Activated CD8-positive, alpha-beta T cell treated with anti-CD3 and anti-CD28 coated beads for 36 hours (primary cell): Measurements from ENCODE around the gene LRPAP1. TPM values are rescaled to one million over a fixed set of nuclear protein-coding genes. Genes with fewer than 3 reads are reported as not detected.
"Not testable (repeated sequence)": the region's sequence is repeated elsewhere in the genome, so short reads cannot be mapped to it uniquely, and the experiment has no call there.

Experiments
- ATAC-seq: fragments of 200-7000 bp; cut with Tn5 transposase; one replicate; pipeline ENCODE4 v1.10.0; 2021; ENCODE audit warnings: mild to moderate bottlenecking, moderate library complexity
- CTCF ChIA-PET: fragments of 350-600 bp; sonication (Branson Sonifier 250); formaldehyde crosslinking; loops from one replicate; lab custom pipeline; 2021; ENCODE audit warnings: antibody characterized with exemption; lab: Charles Lee
- POLR2A ChIA-PET: fragments of 350-600 bp; sonication (Branson Sonifier 250); formaldehyde crosslinking; loops from one replicate; lab custom pipeline; 2021; ENCODE audit warnings: antibody characterized with exemption; lab: Charles Lee
- DNase-seq: peaks from one replicate; pipeline ENCODE4 v3.0.0-alpha.2; 2020
- H3K27ac Mint-ChIP-seq: one replicate; pipeline ENCODE4 v1.8.0; 2021; ENCODE audit warnings: mild to moderate bottlenecking, mixed read lengths
- H3K27me3 Mint-ChIP-seq: one replicate; pipeline ENCODE4 v1.8.0; 2021; ENCODE audit warnings: mixed read lengths
- H3K36me3 Mint-ChIP-seq: one replicate; pipeline ENCODE4 v1.8.0; 2021; ENCODE audit warnings: low read depth, mixed read lengths
- H3K4me1 Mint-ChIP-seq: one replicate; pipeline ENCODE4 v1.8.0; 2021; ENCODE audit warnings: low read depth, mixed read lengths
- H3K4me3 Mint-ChIP-seq: one replicate; pipeline ENCODE4 v1.8.0; 2021; ENCODE audit warnings: mild to moderate bottlenecking, moderate library complexity, mixed read lengths
- H3K9me3 Mint-ChIP-seq: one replicate; pipeline ENCODE4 v1.8.0; 2021; ENCODE audit warnings: mixed read lengths
- CTCF ChIP-seq: fragments of 200-600 bp; IDR thresholded peaks from one replicate; pipeline ENCODE4 v1.8.0; 2022; ENCODE audit warnings: antibody characterized with exemption, mild to moderate bottlenecking
- intact Hi-C: fragments of 100-400 bp; cut with micrococcal nuclease; formaldehyde crosslinking; loops from one replicate; pipeline ENCODE4 v1.10.0; 2022
- total RNA-seq, 2 experiments: library from RNA; stranded (reverse); gene quantifications; one replicate each; pipeline ENCODE4 v1.2.3, GENCODE V29; 2021

Gene LRPAP1
- total RNA-seq, 2 experiments from 2014 or later, result 46.0 to 49.8 TPM

DNA sequence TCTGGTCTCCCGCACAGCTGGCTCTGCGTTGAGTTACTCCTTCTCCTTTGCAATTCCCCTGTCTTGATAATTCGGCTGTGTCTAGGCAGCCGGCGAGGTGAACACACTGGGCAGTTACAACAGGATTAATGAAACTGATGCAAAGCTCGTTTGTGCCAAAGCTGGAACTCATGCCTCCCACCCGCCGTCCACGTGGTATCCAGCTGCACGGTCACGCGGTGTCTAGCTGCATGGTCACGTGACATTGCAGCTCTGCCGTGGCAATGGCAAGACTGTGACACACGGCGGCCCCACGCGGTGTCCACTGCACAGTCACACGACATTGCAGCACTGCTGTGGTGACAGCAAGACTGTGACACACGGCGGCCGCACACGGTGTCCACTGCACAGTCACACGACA, 31.2 kb upstream of the LRPAP1 start:
- H3K36me3 Mint-ChIP-seq, result no peaks in the 10 kb centered on the region

DNA sequence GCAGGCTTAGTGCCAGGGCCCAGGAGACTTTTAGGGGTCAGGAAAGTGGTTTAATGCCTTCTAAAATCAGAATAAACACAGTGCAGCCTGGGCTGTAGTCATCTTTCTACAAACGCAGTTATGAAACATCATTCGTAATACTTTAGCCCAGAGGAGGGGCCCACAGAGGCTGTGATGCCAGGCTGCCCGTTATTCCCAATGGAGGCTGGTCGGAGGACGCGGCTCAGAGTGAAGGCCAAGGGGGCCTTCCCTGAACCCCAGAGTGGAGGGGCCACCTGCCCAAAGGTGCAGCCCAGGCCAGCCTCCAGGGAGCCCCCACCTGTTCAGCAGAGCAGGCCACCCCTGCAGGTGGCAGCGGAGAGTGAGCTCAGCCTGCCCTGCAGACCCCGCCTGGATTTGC, 29.9 kb upstream of the LRPAP1 start:
- POLR2A ChIA-PET, H3K27ac Mint-ChIP-seq, CTCF ChIA-PET, H3K4me3 Mint-ChIP-seq, H3K9me3 Mint-ChIP-seq, H3K36me3 Mint-ChIP-seq, H3K4me1 Mint-ChIP-seq, intact Hi-C loops, ATAC-seq, DNase-seq, H3K27me3 Mint-ChIP-seq: not testable (repeated sequence)

More for the DNA sequence above, 31.2 kb upstream of the LRPAP1 start:
- Mint-ChIP-seq H3K27me3 (peaks cover 2% of the 10 kb centered on the region), H3K27ac (no peak overlapping the region), H3K4me3 (no peak overlapping the region), H3K4me1 (no peaks in the 10 kb centered on the region), H3K9me3 (no peaks in the 10 kb centered on the region)
- ATAC-seq, result no peak
- intact Hi-C loops, result no loop called here
- TF ChIP-seq CTCF, result no peak
- DNase-seq, result no peak
- ChIA-PET POLR2A (no interaction called here), CTCF (no interaction called here)

GRCh38 chr4:3560465-3560864, 28.2 kb upstream of the LRPAP1 start:
- ATAC-seq, H3K27me3 Mint-ChIP-seq, CTCF ChIA-PET, DNase-seq, intact Hi-C loops, H3K4me1 Mint-ChIP-seq, H3K27ac Mint-ChIP-seq, H3K36me3 Mint-ChIP-seq, H3K4me3 Mint-ChIP-seq, H3K9me3 Mint-ChIP-seq, POLR2A ChIA-PET: not testable (repeated sequence)

DNA sequence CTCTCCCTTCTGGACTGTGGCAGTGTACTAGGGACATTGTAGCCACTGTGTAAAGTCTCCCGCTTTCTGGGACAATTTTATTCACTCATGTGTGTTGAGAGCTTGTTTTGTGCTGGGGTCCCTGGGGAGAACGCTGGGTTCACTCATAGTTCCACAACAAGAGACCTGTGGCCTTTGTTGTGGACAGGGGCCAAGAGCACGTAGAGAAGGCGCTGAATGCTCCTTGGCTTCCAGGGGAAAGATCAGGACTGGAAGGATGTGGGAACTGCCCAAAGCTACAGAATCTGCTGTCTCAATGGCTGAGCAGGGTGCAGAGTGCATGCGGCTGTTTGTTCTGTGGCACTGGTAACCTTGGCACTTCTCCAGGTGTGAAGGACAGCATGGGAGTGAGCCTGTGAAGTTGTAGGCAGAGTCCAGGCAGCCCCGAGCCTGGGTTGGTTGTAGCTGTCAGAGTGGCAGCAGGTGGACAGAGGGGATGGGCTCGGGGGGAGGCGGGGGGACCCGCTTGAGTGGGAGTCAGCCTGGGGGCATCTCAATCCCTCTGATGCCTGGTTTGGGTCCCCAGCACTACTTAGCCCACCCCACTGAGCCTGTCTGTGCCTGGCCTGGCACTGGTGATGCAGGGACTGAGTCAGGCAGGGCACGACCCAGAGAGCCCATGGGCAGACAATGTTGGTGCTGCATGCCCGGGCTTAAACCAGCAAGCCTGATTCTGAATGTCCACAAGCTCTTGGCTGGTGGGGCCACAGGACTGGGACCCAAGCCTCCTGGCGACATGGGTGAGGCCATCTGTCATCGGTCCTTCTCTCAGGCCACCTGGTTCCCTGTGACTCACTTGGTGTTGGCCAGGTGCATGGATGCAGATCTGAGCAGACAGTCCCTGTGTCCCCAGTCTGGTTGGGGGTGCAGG, 27.4 kb upstream of the LRPAP1 start:
- ATAC-seq, DNase-seq, H3K27ac Mint-ChIP-seq, H3K9me3 Mint-ChIP-seq, POLR2A ChIA-PET, intact Hi-C loops, H3K27me3 Mint-ChIP-seq, H3K4me3 Mint-ChIP-seq, H3K36me3 Mint-ChIP-seq, CTCF ChIA-PET, H3K4me1 Mint-ChIP-seq: not testable (repeated sequence)

DNA sequence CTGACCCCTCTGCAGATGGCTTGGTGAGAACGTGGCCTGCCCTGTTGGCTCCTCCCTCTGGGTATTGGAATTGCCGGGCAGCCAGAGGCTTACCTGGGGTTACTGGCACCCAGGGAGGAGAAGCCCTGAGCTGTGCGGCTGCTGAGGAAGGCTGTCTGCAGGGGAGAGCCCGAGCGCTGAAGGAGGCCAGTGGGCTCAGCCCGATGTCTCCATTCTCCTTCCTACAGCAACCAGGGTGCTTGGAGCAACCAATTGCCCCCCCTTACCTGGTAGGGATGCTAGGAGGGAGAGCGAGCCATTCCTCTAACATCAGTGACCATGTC, 26.3 kb upstream of the LRPAP1 start:
- H3K4me1 Mint-ChIP-seq, H3K4me3 Mint-ChIP-seq, ATAC-seq, H3K36me3 Mint-ChIP-seq, CTCF ChIA-PET, DNase-seq, H3K27ac Mint-ChIP-seq, H3K9me3 Mint-ChIP-seq, H3K27me3 Mint-ChIP-seq, intact Hi-C loops, POLR2A ChIA-PET: not testable (repeated sequence)

- H3K27me3 Mint-ChIP-seq, H3K27ac Mint-ChIP-seq, DNase-seq, ATAC-seq, H3K4me1 Mint-ChIP-seq, POLR2A ChIA-PET, H3K4me3 Mint-ChIP-seq, CTCF ChIA-PET, H3K36me3 Mint-ChIP-seq, H3K9me3 Mint-ChIP-seq, intact Hi-C loops: not testable (repeated sequence)
Observed at GRCh38 chr4:3557676-3558513, 25.7 kb upstream of the LRPAP1 start.

- DNase-seq, CTCF ChIA-PET, intact Hi-C loops, H3K27me3 Mint-ChIP-seq, H3K27ac Mint-ChIP-seq, H3K36me3 Mint-ChIP-seq, POLR2A ChIA-PET, ATAC-seq, H3K4me1 Mint-ChIP-seq, H3K4me3 Mint-ChIP-seq, H3K9me3 Mint-ChIP-seq: not testable (repeated sequence)
Observed at GRCh38 chr4:3557088-3557492, 24.9 kb upstream of the LRPAP1 start.

DNA sequence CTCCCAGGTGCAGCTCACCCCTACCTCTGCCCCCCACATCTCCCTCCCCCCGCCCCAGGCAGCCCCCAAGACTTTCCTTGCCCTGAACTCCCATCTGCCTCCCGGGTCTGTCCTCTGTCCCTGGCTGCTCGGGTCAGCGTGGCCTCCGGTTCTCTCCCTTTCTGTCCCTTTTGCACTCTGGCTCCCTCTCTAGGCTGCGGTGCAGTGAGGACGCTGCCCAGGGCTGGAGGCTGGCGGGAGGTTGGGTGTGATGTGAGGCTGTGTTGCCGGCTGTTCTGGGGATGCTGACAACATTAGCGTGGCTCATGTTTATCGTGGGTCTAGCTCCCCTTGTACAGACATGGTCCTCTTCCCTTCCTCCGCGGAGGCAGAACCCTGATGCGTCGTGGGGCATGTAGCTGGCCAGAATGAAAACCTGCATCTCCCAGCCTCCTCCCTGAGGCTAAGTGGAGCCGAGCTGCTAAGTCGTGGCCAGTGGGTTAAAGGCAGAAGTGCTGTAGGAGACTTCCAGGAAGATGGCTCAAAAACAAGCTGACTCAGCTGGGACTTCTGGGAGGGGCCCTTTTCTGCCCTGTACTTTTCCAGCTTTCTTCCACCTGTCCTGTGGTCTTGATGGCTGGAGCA, 24.1 kb upstream of the LRPAP1 start:
- H3K4me3 Mint-ChIP-seq, ATAC-seq, POLR2A ChIA-PET, H3K4me1 Mint-ChIP-seq, DNase-seq, H3K27me3 Mint-ChIP-seq, H3K9me3 Mint-ChIP-seq, H3K36me3 Mint-ChIP-seq, intact Hi-C loops, H3K27ac Mint-ChIP-seq, CTCF ChIA-PET: not testable (repeated sequence)

DNA sequence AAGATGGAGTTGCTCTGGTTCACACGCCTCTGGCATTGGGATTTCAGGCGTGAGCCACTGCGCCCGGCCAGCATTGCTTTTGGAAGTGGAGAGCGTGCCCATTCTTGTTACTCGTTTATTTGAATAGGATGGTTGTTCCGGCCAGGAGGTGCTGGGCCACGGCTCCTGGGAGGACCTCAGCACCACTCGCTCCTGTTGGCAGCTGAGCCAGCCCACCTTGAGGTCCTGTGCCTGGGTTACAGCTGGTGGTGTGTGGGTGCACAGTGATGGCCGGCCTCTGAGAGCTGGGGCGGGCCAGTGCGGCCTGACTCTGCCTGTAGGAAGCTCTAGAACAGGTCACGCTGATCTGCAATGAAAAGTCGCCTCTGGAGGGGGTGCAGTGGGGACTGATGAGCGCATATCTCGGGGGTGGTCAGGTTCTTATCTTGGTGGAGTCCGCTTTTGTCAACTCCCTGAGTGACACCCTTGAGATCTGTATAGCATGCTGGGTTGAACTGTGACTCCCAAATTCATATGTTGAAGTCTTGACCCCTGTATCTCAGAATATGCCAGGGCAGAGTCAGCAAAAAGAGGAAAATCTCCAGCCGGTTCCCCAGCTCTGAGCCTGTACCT, 23.3 kb upstream of the LRPAP1 start:
- POLR2A ChIA-PET, H3K4me1 Mint-ChIP-seq, H3K27me3 Mint-ChIP-seq, intact Hi-C loops, ATAC-seq, H3K36me3 Mint-ChIP-seq, H3K27ac Mint-ChIP-seq, CTCF ChIA-PET, H3K4me3 Mint-ChIP-seq, H3K9me3 Mint-ChIP-seq, DNase-seq: not testable (repeated sequence)

DNA sequence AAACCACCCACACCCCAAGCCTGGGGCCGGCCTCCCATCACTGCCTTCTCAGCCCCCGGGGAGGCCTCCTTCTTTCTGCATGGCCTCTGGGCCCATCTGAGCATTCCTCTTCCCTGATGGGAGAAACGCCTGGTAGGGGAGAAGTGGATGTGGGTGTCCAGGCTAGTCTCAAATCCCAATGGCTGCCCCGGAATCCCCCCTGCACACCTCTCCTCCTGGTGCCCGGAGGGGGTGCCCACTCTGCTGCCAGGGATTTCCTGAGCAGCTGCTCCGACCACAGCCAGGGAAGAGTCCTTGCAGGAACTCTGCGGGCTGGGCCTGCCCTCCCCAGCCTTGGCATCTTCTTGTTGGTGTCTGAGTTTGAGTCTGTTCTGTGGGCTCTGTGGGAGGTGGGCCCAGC, 19.1 kb upstream of the LRPAP1 start:
- H3K4me1 Mint-ChIP-seq, H3K27ac Mint-ChIP-seq, H3K4me3 Mint-ChIP-seq, H3K9me3 Mint-ChIP-seq, H3K36me3 Mint-ChIP-seq, POLR2A ChIA-PET, ATAC-seq, CTCF ChIA-PET, DNase-seq, intact Hi-C loops, H3K27me3 Mint-ChIP-seq: not testable (repeated sequence)
